OCI-LY1 (cell line): ENCODE measurements around the gene RWDD2A.
"Not testable (repeated sequence)": the region's sequence is repeated elsewhere in the genome, so short reads cannot be mapped to it uniquely, and the experiment has no call there.

Experiments
- H2AFZ ChIP-seq: fragments of 200-600 bp; sonication (generic), shearing (Covaris generic); 2 replicates; pipeline ENCODE4 v1.6.0; 2014; ENCODE audit warnings: antibody characterized with exemption, mild to moderate bottlenecking, low read length
- H3F3A ChIP-seq: fragments of 200-600 bp; sonication (generic), shearing (Covaris generic); 2 replicates; pipeline ENCODE4 v1.6.0; 2014; ENCODE audit warnings: mild to moderate bottlenecking, antibody characterized with exemption, low read length, moderate library complexity; ENCODE audit not compliant: insufficient read depth
- H3K27ac ChIP-seq: fragments of 200-600 bp; sonication (generic); 2 replicates; pipeline ENCODE4 v1.5.1; 2014; ENCODE audit warnings: low read length, mixed run types, mild to moderate bottlenecking, low read depth; ENCODE audit not compliant: poor library complexity, severe bottlenecking
- H3K27me3 ChIP-seq: fragments of 200-600 bp; sonication (generic); 2 replicates; pipeline ENCODE4 v1.6.0; 2014; ENCODE audit warnings: antibody characterized with exemption, mild to moderate bottlenecking, low read length, moderate library complexity; ENCODE audit not compliant: insufficient read depth
- H3K36me3 ChIP-seq: fragments of 200-600 bp; sonication (generic); 2 replicates; pipeline ENCODE4 v1.6.1; 2014; ENCODE audit warnings: mild to moderate bottlenecking, antibody characterized with exemption, low read length, moderate library complexity, mixed read lengths; ENCODE audit not compliant: insufficient read depth
- H3K4me1 ChIP-seq: fragments of 200-600 bp; sonication (generic); 2 replicates; pipeline ENCODE4 v1.5.1; 2014; ENCODE audit warnings: mild to moderate bottlenecking, low read length, moderate library complexity; ENCODE audit not compliant: insufficient read depth, severe bottlenecking
- H3K4me2 ChIP-seq: fragments of 200-600 bp; sonication (generic), shearing (Covaris generic); 2 replicates; pipeline ENCODE4 v1.6.1; 2014; ENCODE audit warnings: low read length
- H3K4me3 ChIP-seq: fragments of 200-600 bp; sonication (generic); 2 replicates; pipeline ENCODE4 v1.5.1; 2014; ENCODE audit warnings: low read length, low read depth, mild to moderate bottlenecking, mixed read lengths; ENCODE audit not compliant: poor library complexity, severe bottlenecking
- H3K79me2 ChIP-seq: fragments of 200-600 bp; shearing (Covaris generic); 2 replicates; pipeline ENCODE4 v1.6.1; 2016; ENCODE audit warnings: mixed run types, low read length, mixed read lengths; ENCODE audit not compliant: insufficient read depth
- H3K9ac ChIP-seq: fragments of 200-600 bp; sonication (generic), shearing (Covaris generic); 2 replicates; pipeline ENCODE4 v1.6.1; 2014; ENCODE audit warnings: mild to moderate bottlenecking, low read length, mixed read lengths
- H3K9me2 ChIP-seq: fragments of 200-600 bp; sonication (generic), shearing (Covaris generic); 2 replicates; pipeline ENCODE4 v1.6.1; 2014; ENCODE audit warnings: low read depth, mild to moderate bottlenecking, low read length, mixed read lengths
- H3K9me3 ChIP-seq: fragments of 200-600 bp; shearing (Covaris generic); 2 replicates; pipeline ENCODE4 v1.6.1; 2014; ENCODE audit warnings: low read length, mixed read lengths
- H4K20me1 ChIP-seq: fragments of 200-600 bp; sonication (generic), shearing (Covaris generic); 2 replicates; pipeline ENCODE4 v1.6.0; 2016; ENCODE audit warnings: mild to moderate bottlenecking, low read length; ENCODE audit not compliant: insufficient read depth
- CTCF ChIP-seq: fragments of 200-600 bp; sonication (generic), shearing (Covaris generic); IDR thresholded peaks from 2 replicates; pipeline ENCODE4 v1.5.1; 2017; ENCODE audit warnings: mild to moderate bottlenecking, antibody characterized with exemption, low read length, moderate library complexity, mixed read lengths
- EZH2 ChIP-seq: fragments of 200-600 bp; sonication (generic), shearing (Covaris generic); IDR thresholded peaks from 2 replicates; pipeline ENCODE4 v1.8.0; 2017; ENCODE audit warnings: borderline replicate concordance, mixed run types, mild to moderate bottlenecking, antibody characterized with exemption, low read length, moderate library complexity, mixed read lengths

Gene RWDD2A

GRCh38 chr6:83188501-83188900 lies 4.7 kb upstream of the RWDD2A start:
- Histone ChIP-seq H2AFZ (no peak overlapping the region), H3K9ac (no peak overlapping the region), H3K4me3 (no peak overlapping the region), H3F3A (no peaks in the 10 kb centered on the region), H3K9me2 (no peaks in the 10 kb centered on the region), H3K4me2 (no peak overlapping the region), H3K36me3 (peaks cover 46% of the 10 kb centered on the region), H3K27ac (no peak overlapping the region), H3K4me1 (peaks cover 14% of the 10 kb centered on the region), H3K9me3 (no peaks in the 10 kb centered on the region), H3K27me3 (no peaks in the 10 kb centered on the region), H4K20me1 (no peaks in the 10 kb centered on the region), H3K79me2 (peaks cover 6% of the 10 kb centered on the region)
- TF ChIP-seq EZH2 = no peak
- no peak for TF ChIP-seq CTCF

GRCh38 chr6:83190626-83191025 lies 2.5 kb upstream of the RWDD2A start:
- Histone ChIP-seq H3K36me3 (peaks cover 29% of the 10 kb centered on the region; the same call in 1 of the 2 replicates), H3K4me2 (no peak overlapping the region)

GRCh38 chr6:83191974-83192373 lies 1.2 kb upstream of the RWDD2A start:
- H3K4me3 ChIP-seq = peak overlapping the region; percentile 94
- not testable (repeated sequence) for H2AFZ ChIP-seq, H3K9me3 ChIP-seq, H3K9me2 ChIP-seq, H3K79me2 ChIP-seq, H3K27ac ChIP-seq, H3K27me3 ChIP-seq, H4K20me1 ChIP-seq, H3F3A ChIP-seq
- peak overlapping the region; percentile 84 for H3K9ac ChIP-seq
- H3K36me3 ChIP-seq = peaks cover 21% of the 10 kb centered on the region; the same call in 1 of the 2 replicates
- peaks cover 29% of the 10 kb centered on the region for H3K4me1 ChIP-seq
- peak overlapping the region; percentile 92 for H3K4me2 ChIP-seq

More at GRCh38 chr6:83190626-83191025, 2.5 kb upstream of the RWDD2A start:
- no peaks in the 10 kb centered on the region for H3K9me3 ChIP-seq
- H3K9ac ChIP-seq = no peak overlapping the region
- H3K9me2 ChIP-seq = no peaks in the 10 kb centered on the region
- H4K20me1 ChIP-seq = no peaks in the 10 kb centered on the region
- no peaks in the 10 kb centered on the region for H3K27me3 ChIP-seq
- H3K4me1 ChIP-seq = peaks cover 29% of the 10 kb centered on the region
- no peaks in the 10 kb centered on the region; the same call in 1 of the 2 replicates for H3F3A ChIP-seq
- TF ChIP-seq EZH2 = no peak
- TF ChIP-seq CTCF = no peak
- H3K79me2 ChIP-seq = peaks cover 6% of the 10 kb centered on the region
- no peak overlapping the region for H3K27ac ChIP-seq
- H2AFZ ChIP-seq = no peak overlapping the region
- H3K4me3 ChIP-seq = no peak overlapping the region

GRCh38 chr6:83192456-83192855 lies 701 bp upstream of the RWDD2A start:
- Histone ChIP-seq H3K9me2 (no peaks in the 10 kb centered on the region), H3K36me3 (peaks cover 21% of the 10 kb centered on the region), H3K4me3 (peak overlapping the region; percentile 94), H3F3A (no peaks in the 10 kb centered on the region; the same call in 1 of the 2 replicates), H3K27me3 (no peaks in the 10 kb centered on the region), H3K4me2 (peak overlapping the region; percentile 92), H3K9ac (peak overlapping the region; percentile 84), H3K79me2 (peaks cover 6% of the 10 kb centered on the region), H3K27ac (no peak overlapping the region), H4K20me1 (no peaks in the 10 kb centered on the region), H2AFZ (no peak overlapping the region), H3K9me3 (no peaks in the 10 kb centered on the region), H3K4me1 (peaks cover 29% of the 10 kb centered on the region)
- TF ChIP-seq EZH2 (no peak), CTCF (no peak)
